IMR-90 (cell line): Measurements from ENCODE around the gene NUDT15.

ENCODE experiments used
- BHLHE40 ChIP-seq: fragments of 150-350 bp; IDR thresholded peaks from 2 replicates; pipeline ENCODE4 v1.6.1; 2016; ENCODE audit warnings: mild to moderate bottlenecking, low read depth, low read length
- TF ChIP-seq, protein P1 (sequence below): conservative IDR thresholded peaks from 2 replicates; pipeline ENCODE4 v1.5.1; 2012; ENCODE audit warnings: mild to moderate bottlenecking, low read depth, low read length, improper control_type of control experiment

DNA sequence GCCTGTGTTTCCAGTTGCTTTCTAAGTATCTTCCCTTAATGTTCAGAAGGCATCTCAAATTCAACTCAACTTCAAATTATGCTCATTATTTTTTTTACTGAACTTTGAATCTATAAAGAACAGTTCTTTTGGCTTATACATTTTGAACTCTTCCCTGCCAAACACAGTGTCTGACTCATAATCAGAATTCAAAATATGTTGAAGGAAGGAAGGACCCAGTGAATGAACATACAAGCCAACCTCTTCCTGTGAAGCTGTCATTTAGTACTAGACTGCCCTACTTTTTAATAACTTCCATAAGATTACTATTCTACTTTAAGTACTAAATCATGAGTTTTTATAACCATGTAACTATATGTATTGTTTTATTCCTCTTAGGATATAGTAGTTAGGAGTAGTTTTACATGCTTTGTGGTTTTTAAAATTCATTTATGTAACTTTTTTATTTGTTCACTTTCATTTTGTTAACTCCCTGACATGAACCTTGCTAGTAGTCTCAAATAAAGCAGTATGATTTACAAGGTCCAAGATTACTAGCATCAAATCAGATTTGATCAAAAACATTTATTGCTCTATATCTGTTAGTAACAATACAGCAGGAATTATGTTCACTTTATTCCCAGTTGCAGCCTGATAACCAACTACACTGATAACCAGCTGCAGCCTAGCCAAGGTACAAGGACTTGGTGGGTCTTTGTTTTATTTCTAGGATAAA, 6.4 kb downstream of the NUDT15 start:
- TF ChIP-seq, protein P1, sequence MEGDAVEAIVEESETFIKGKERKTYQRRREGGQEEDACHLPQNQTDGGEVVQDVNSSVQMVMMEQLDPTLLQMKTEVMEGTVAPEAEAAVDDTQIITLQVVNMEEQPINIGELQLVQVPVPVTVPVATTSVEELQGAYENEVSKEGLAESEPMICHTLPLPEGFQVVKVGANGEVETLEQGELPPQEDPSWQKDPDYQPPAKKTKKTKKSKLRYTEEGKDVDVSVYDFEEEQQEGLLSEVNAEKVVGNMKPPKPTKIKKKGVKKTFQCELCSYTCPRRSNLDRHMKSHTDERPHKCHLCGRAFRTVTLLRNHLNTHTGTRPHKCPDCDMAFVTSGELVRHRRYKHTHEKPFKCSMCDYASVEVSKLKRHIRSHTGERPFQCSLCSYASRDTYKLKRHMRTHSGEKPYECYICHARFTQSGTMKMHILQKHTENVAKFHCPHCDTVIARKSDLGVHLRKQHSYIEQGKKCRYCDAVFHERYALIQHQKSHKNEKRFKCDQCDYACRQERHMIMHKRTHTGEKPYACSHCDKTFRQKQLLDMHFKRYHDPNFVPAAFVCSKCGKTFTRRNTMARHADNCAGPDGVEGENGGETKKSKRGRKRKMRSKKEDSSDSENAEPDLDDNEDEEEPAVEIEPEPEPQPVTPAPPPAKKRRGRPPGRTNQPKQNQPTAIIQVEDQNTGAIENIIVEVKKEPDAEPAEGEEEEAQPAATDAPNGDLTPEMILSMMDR = no peak
- no peak for TF ChIP-seq BHLHE40
